Hair follicle dermal papilla cell (primary cell): ENCODE data around the gene PAX9. TPM values are rescaled to one million over a fixed set of nuclear protein-coding genes. Genes with fewer than 3 reads are reported as not detected.

Experiments
- total RNA-seq: library from RNA; depleted of rRNA; stranded (reverse); fragments of >200 nt; gene quantifications from 2 replicates; pipeline ENCODE4 v1.2.3, GENCODE V29; 2012

The PAX9 gene
- total RNA-seq: not detected in 2 replicates

DNA sequence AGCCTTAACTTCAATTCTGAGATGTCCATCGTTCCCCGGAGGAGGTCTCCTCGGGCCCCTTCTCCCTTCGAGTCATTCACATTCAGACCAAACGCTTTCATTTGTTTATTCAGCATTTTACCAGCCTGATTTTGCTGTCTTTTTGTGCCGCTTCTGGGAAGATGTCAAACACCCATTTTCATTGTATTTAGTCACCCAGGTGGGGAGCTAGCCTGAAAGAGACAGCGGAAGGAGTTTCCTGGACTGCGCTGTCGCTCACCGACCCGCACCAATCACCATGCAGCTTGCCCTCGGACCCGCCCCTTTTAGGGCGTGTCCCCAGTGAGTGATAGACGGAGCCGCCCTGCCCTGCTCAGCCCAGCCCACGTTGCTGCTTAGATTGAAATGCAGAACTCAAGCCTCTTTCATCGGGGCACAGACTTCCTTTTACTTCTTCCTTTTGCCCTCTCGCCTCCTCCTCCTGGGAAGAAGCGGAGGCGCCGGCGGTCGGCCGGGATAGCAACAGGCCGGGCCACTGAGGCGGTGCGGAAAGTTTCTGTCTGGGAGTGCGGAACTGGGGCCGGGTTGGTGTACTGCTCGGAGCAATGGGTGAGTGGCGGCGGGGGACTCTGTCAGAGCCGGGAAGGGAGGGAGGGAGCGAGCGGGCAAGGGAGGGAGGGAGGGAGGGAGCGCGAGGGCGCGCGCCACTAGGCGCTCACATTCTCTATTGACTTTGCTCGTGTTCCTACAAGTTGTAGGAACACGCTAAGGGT lies at the start of gene PAX9:
Gene PAX9, plus strand, starts transcription at position 355 of the 752 bp plus-strand sequence. Its CDS starts 230 bp downstream, at position 585.

Other genes starting within 250 kb of the PAX9 start
- gene NKX2-1, start 141.6 kb upstream of the PAX9 start, total RNA-seq: not detected in 2 replicates
- gene NKX2-8, start 79.2 kb upstream of the PAX9 start, total RNA-seq: not detected in 2 replicates